Adrenal gland (tissue), 19 donors: ENCODE data around the gene RELT. TPM values are rescaled to one million over a fixed set of nuclear protein-coding genes. Genes with fewer than 3 reads are reported as not detected.

Experiments
- DNase-seq, 7 donors: peaks; one replicate each; pipeline ENCODE4 v3.0.0-alpha.2; 2019 to 2020
- H3K27ac ChIP-seq, 5 donors: fragments of 200-600 bp; sonication (generic) in 4 of 5; 1 replicate in 3 of 5; 2 replicates in 2 of 5; pipeline versions ENCODE4 v1.5.1 to v1.8.0; 2016 to 2020; ENCODE audit warnings: mild to moderate bottlenecking in 1 of 5
- H3K27me3 ChIP-seq: fragments of 200-600 bp; 2 replicates; pipeline ENCODE4 v1.8.0; 2021
- H3K36me3 ChIP-seq, 2 donors: fragments of 200-600 bp; replicated peaks in 1 of 2; 1 replicate in 1 of 2; 2 replicates in 1 of 2; pipeline versions ENCODE4 v1.5.1 to v1.8.0; 2018 to 2022
- H3K4me1 ChIP-seq, 2 donors: fragments of 200-600 bp; replicated peaks in 1 of 2; 1 replicate in 1 of 2; 2 replicates in 1 of 2; pipeline versions ENCODE4 v1.5.1 to v1.8.0; 2018 to 2021
- H3K4me3 ChIP-seq, 4 donors: fragments of 200-600 bp; sonication (generic) in 3 of 4; one replicate each; pipeline ENCODE4 v1.5.1; 2016 to 2018
- H3K9me3 ChIP-seq, 3 donors: fragments of 200-600 bp; sonication (generic) in 1 of 3; replicated peaks in 1 of 3; 1 replicate in 2 of 3; 2 replicates in 1 of 3; pipeline versions ENCODE4 v1.5.1 to v1.8.0; 2016 to 2021
- CTCF ChIP-seq, 6 experiments: fragments of 450-650 bp in 4 of 6; fragments of 200-600 bp in 2 of 6; sonication (generic) in 1 of 6; IDR thresholded peaks; 1 replicate in 5 of 6; 2 replicates in 1 of 6; pipeline versions ENCODE4 v1.5.1 to v1.8.0; 2016 to 2021; ENCODE audit warnings: antibody characterized with exemption in 6 of 6, mild to moderate bottlenecking in 2 of 6, moderate library complexity in 1 of 6
- POLR2A ChIP-seq, 2 donors: fragments of 450-650 bp; IDR thresholded peaks; one replicate each; pipeline ENCODE4 v1.6.1; 2017; ENCODE audit warnings: antibody characterized with exemption in 2 of 2, mild to moderate bottlenecking in 2 of 2, moderate library complexity in 1 of 2
- WGBS, 4 donors: extraction: QIAGEN DNeasy Blood & Tissue Kit in 2 of 4; methylation state at CpG; one replicate each; pipeline versions ENCODE4 v1.1.5 to v1.1.7; 2013 to 2017; 5-methylcytosine and 5-hydroxymethylcytosine counted together
- intact Hi-C, 2 donors: fragments of 100-400 bp; cut with DNase I; formaldehyde crosslinking; loops; one replicate each; pipeline versions ENCODE4 v1.14.1 to v1.15.0; 2022 to 2023
- long read RNA-seq, 10 donors: library from polyadenylated mRNA in 3 of 10; unstranded in 2 of 10; stranded (forward) in 1 of 10; transcript quantifications; one replicate each; pipeline ENCODE4 v2.0.0 and lab custom pipeline, GENCODE V29; 2021 to 2026
- polyA plus RNA-seq, 3 donors: library from polyadenylated mRNA; stranded (reverse); fragments of 200-250 nt in 2 of 3; fragments of 350-450 nt in 1 of 3; fragmentation: Illumina TruSeq in 1 of 3; extraction: RNeasy Lipid Tissue Mini Kit (QIAGEN cat#74804) in 1 of 3; gene quantifications; one replicate each; pipeline ENCODE4 v1.2.3, GENCODE V29; 2013 to 2014
- total RNA-seq, 9 donors: library from RNA; depleted of rRNA in 4 of 9; stranded (reverse); fragments of >200 nt in 4 of 9; fragments of 120-200 nt in 1 of 9; fragmentation: NEBNext Ultra II Directional in 1 of 9; extraction: Animal tissue kit (Norgen Biotek cat#: 25700) in 1 of 9; gene quantifications; one replicate each; pipeline versions ENCODE4 v1.1.0 to v1.2.4, GENCODE V29; 2013 to 2023
- donor health status: healthy with polysubstance abuse.
- donor health status: Bipolar disorder and iron deficiency.
- donor health status: DM: yes; HTN: yes; CAD: no.
- donor health status: DM: no; HTN: no; CAD: no.
- donor health status: DM: no; HTN: no; CAD: no.
- donor health status: DM: yes; HTN: yes; CAD: no.

RELT gene
- total RNA-seq, result 1 to 10 TPM; 1.9 to 8.7 (median 5.9) TPM
- polyA plus RNA-seq, result 1 to 10 TPM in 2 of 3 donors, under 1 TPM in 1; 0.73 to 4.7 (median 2.3) TPM
- long read RNA-seq, donor 1, result 0 reads
- long read RNA-seq, donor 2, result 0 reads
- long read RNA-seq, donor 3, result 0 reads
- long read RNA-seq, donor 4, partial matches to known transcripts, result 1 of 3 reads
- long read RNA-seq, donor 4, other reads (novel, unspliced or antisense), result 1 of 3 reads
- long read RNA-seq, donor 5, transcript RELT-201 (11 exons, 3,535 nt), result major isoform, 6 of 12 reads
- long read RNA-seq, donor 5, partial matches to known transcripts, result 0 of 12 reads
- long read RNA-seq, donor 5, other reads (novel, unspliced or antisense), result 6 of 12 reads
- long read RNA-seq, donor 6, partial matches to known transcripts, result 0 of 2 reads
- long read RNA-seq, donor 6, other reads (novel, unspliced or antisense), result 0 of 2 reads
- long read RNA-seq, donor 7, result 0 reads
- long read RNA-seq, donor 8, partial matches to known transcripts, result 0 of 2 reads
- long read RNA-seq, donor 8, other reads (novel, unspliced or antisense), result 0 of 2 reads
- long read RNA-seq, donor 9, result 0 reads
- long read RNA-seq, donor 10, partial matches to known transcripts, result 0 of 2 reads
- long read RNA-seq, donor 10, other reads (novel, unspliced or antisense), result 0 of 2 reads

- Histone ChIP-seq H3K27ac (peak within 1 kb of the TSS; percentile 60 to 93 (median 75)), H3K27me3 (no peaks in the 10 kb centered on the region), H3K4me1 (peaks cover 5% of the 10 kb centered on the region in 2 donors), H3K4me3 (peak within 1 kb of the TSS in 3 of 4 donors; percentile 55 to 85 (median 59)), H3K9me3 (no peaks in the 10 kb centered on the region), H3K36me3 (no peaks in the 10 kb centered on the region)
- TF ChIP-seq CTCF (IDR thresholded peaks at IDR 0.05), result peak; percentile 64 to 97 (median 86)
- TF ChIP-seq POLR2A (IDR thresholded peaks at IDR 0.05), result peak; percentile 91 to 94
- DNase-seq, result peak; percentile 84 to 93 (median 89)
- intact Hi-C loops, result no loop called here
- WGBS, 4 donors, result 0 to 3% (median 1%) methylated on average over 17 to 96 of the region's 96 CpGs
Measured at GRCh38 chr11:73376160-73376802, at the start of gene RELT. TSS of gene RELT (plus strand) at chr11:73376399. CDS start at chr11:73389137, 12,738 bp downstream.

GRCh38 chr11:73326929-73327811 is 49.0 kb upstream of the RELT start:
- peaks cover 6 to 42% of the 10 kb centered on the region in 2 donors for H3K4me1 ChIP-seq
- H3K36me3 ChIP-seq, result no peaks in the 10 kb centered on the region
- TF ChIP-seq POLR2A (IDR thresholded peaks at IDR 0.05) (no peak), CTCF (IDR thresholded peaks at IDR 0.05) (no peak)
- no peak for DNase-seq
- no peak overlapping the region for H3K4me3 ChIP-seq
- no peaks in the 10 kb centered on the region for H3K9me3 ChIP-seq
- no peaks in the 10 kb centered on the region for H3K27me3 ChIP-seq
- H3K27ac ChIP-seq, result peak overlapping the region in 2 of 5 donors; percentile 15 to 59
- intact Hi-C loops, result no loop called here
- WGBS, 4 donors, result 66 to 76% (median 74%) methylated on average over 9 to 10 of the region's 10 CpGs

- DNase-seq, result no peak
- peaks cover 6 to 35% of the 10 kb centered on the region in 2 donors for H3K4me1 ChIP-seq
- no peaks in the 10 kb centered on the region for H3K27me3 ChIP-seq
- intact Hi-C loops, result no loop called here
- H3K9me3 ChIP-seq, result no peaks in the 10 kb centered on the region
- H3K36me3 ChIP-seq, result no peaks in the 10 kb centered on the region
- H3K4me3 ChIP-seq, result no peak overlapping the region
- WGBS, 4 donors, result 63 to 82% (median 69%) methylated on average over 3 to 4 of the region's 4 CpGs
- TF ChIP-seq POLR2A (IDR thresholded peaks at IDR 0.05), result no peak
- no peak for TF ChIP-seq CTCF (IDR thresholded peaks at IDR 0.05)
- H3K27ac ChIP-seq, result peak overlapping the region in 2 of 5 donors; percentile 12 to 59
Measured at GRCh38 chr11:73327812-73328364, 48.3 kb upstream of the RELT start.
